Suprapubic skin (tissue), 3 donors: ENCODE measurements around the gene HAS3.

ENCODE experiments used
- CTCF ChIP-seq, 2 donors: fragments of 200-600 bp in 1 of 2; fragments of 450-650 bp in 1 of 2; sonication (generic) in 1 of 2; IDR thresholded peaks; one replicate each; pipeline ENCODE4 v1.5.1; 2016 to 2019; ENCODE audit warnings: antibody characterized with exemption in 2 of 2, mild to moderate bottlenecking in 1 of 2, moderate library complexity in 1 of 2
- POLR2A ChIP-seq, 2 donors: fragments of 450-650 bp; IDR thresholded peaks; one replicate each; pipeline ENCODE4 v1.6.1; 2017; ENCODE audit warnings: antibody characterized with exemption in 2 of 2, mild to moderate bottlenecking in 2 of 2, moderate library complexity in 2 of 2

GRCh38 chr16:69087161-69087581, 18.3 kb upstream of the HAS3 start:
- no peak for TF ChIP-seq POLR2A (IDR thresholded peaks at IDR 0.05)
- TF ChIP-seq CTCF (IDR thresholded peaks at IDR 0.05), result no peak
